ENCODE data around the gene BRD7. TPM values are rescaled to one million over a fixed set of nuclear protein-coding genes. Genes with fewer than 3 reads are reported as not detected.

The BRD7 gene
- total and polyA plus RNA-seq, 2 of the 13 experiments (the other 11 are each of a cell fraction or from before 2014, with no cell fraction given), result 82.3 to 149 TPM

DNA sequence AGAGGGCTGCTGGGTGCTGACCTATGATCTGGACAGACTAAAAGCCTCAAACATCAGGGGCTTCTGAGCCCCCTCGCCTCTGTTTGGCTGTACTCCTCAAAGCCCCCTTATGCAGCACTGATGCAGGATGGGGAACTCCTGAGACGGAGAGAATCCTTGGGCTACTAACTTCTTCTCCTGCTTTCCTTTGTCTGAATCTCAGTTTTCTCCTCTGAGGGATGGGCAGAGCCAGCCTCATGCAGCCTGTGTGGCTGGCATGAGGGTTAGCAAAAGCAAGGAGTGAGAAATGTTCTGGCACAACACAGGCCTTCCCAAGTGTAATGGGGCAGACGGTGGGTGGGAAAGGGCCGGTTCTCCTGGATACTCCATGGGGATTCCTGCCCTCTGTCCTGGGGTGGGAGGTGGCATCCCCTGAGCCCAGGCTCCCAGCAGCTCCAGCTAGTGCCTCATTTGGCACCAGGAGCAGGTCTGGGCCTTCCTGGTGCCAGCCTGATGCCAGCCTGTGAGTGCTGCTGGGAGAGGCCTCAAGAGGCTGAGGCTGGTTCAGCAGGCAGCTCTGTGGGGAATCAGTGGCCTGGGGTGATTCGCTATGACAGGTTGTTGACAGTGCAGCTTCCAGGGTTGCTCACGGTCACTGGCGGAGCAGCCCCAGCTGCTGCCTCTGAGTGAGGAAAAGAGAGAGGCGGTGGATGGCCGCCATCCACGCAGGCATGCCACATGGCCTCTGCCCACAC is 4.0 kb upstream of the BRD7 start (continued):
- TF ChIP-seq, protein P1, sequence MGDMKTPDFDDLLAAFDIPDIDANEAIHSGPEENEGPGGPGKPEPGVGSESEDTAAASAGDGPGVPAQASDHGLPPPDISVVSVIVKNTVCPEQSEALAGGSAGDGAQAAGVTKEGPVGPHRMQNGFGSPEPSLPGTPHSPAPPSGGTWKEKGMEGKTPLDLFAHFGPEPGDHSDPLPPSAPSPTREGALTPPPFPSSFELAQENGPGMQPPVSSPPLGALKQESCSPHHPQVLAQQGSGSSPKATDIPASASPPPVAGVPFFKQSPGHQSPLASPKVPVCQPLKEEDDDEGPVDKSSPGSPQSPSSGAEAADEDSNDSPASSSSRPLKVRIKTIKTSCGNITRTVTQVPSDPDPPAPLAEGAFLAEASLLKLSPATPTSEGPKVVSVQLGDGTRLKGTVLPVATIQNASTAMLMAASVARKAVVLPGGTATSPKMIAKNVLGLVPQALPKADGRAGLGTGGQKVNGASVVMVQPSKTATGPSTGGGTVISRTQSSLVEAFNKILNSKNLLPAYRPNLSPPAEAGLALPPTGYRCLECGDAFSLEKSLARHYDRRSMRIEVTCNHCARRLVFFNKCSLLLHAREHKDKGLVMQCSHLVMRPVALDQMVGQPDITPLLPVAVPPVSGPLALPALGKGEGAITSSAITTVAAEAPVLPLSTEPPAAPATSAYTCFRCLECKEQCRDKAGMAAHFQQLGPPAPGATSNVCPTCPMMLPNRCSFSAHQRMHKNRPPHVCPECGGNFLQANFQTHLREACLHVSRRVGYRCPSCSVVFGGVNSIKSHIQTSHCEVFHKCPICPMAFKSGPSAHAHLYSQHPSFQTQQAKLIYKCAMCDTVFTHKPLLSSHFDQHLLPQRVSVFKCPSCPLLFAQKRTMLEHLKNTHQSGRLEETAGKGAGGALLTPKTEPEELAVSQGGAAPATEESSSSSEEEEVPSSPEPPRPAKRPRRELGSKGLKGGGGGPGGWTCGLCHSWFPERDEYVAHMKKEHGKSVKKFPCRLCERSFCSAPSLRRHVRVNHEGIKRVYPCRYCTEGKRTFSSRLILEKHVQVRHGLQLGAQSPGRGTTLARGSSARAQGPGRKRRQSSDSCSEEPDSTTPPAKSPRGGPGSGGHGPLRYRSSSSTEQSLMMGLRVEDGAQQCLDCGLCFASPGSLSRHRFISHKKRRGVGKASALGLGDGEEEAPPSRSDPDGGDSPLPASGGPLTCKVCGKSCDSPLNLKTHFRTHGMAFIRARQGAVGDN (CRISPR knock-in tag; IDR thresholded peaks at IDR 0.05), result peak; percentile 87
- TF ChIP-seq SALL1 (CRISPR knock-in tag; IDR thresholded peaks at IDR 0.05) (peak; percentile 39; the same call in 1 of the 2 replicates), PRMT3 (CRISPR knock-in tag; IDR thresholded peaks at IDR 0.05; ENCODE audit: borderline replicate concordance, low read depth) (no peak), CAMTA2 (CRISPR knock-in tag; IDR thresholded peaks at IDR 0.05; ENCODE audit: borderline replicate concordance) (0 out of 2 replicates have a peak, but pooled peaks have one; percentile 60), PAXIP1 (CRISPR knock-in tag; conservative IDR thresholded peaks at IDR 0.05) (0 out of 2 replicates have a peak, but pooled peaks have one; percentile 25), NAIF1 (CRISPR knock-in tag; IDR thresholded peaks at IDR 0.05; ENCODE audit: borderline replicate concordance) (no peak), KDM1A (CRISPR knock-in tag; IDR thresholded peaks at IDR 0.05) (no peak), MXI1 (IDR thresholded peaks at IDR 0.05; ENCODE audit: borderline replicate concordance, low read depth, low read length) (peak; percentile 51; the same call in 1 of the 3 replicates), HNRNPLL (IDR thresholded peaks at IDR 0.05; ENCODE audit: low read depth, low read length, poor library complexity, severe bottlenecking) (peak; percentile 23), TRIM22 (IDR thresholded peaks at IDR 0.05) (no peak), BORCS8-MEF2B (CRISPR knock-in tag; IDR thresholded peaks at IDR 0.05) (peak; percentile 45)
- TF ChIP-seq, protein P2, sequence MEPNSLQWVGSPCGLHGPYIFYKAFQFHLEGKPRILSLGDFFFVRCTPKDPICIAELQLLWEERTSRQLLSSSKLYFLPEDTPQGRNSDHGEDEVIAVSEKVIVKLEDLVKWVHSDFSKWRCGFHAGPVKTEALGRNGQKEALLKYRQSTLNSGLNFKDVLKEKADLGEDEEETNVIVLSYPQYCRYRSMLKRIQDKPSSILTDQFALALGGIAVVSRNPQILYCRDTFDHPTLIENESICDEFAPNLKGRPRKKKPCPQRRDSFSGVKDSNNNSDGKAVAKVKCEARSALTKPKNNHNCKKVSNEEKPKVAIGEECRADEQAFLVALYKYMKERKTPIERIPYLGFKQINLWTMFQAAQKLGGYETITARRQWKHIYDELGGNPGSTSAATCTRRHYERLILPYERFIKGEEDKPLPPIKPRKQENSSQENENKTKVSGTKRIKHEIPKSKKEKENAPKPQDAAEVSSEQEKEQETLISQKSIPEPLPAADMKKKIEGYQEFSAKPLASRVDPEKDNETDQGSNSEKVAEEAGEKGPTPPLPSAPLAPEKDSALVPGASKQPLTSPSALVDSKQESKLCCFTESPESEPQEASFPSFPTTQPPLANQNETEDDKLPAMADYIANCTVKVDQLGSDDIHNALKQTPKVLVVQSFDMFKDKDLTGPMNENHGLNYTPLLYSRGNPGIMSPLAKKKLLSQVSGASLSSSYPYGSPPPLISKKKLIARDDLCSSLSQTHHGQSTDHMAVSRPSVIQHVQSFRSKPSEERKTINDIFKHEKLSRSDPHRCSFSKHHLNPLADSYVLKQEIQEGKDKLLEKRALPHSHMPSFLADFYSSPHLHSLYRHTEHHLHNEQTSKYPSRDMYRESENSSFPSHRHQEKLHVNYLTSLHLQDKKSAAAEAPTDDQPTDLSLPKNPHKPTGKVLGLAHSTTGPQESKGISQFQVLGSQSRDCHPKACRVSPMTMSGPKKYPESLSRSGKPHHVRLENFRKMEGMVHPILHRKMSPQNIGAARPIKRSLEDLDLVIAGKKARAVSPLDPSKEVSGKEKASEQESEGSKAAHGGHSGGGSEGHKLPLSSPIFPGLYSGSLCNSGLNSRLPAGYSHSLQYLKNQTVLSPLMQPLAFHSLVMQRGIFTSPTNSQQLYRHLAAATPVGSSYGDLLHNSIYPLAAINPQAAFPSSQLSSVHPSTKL (CRISPR knock-in tag; IDR thresholded peaks at IDR 0.05), result 0 out of 2 replicates have a peak, but pooled peaks have one; percentile 35

Data from HepG2 (cell line).